Urinary bladder (tissue), 4 donors: ENCODE results near the gene BTBD2. TPM values are rescaled to one million over a fixed set of nuclear protein-coding genes. Genes with fewer than 3 reads are reported as not detected.
A peak's percentile ranks its signal among the peaks of the same experiment; 100 is the strongest.

Source experiments
- DNase-seq: peaks from one replicate; pipeline ENCODE4 v3.0.0-alpha.2; 2015; ENCODE audit errors: extremely low spot score
- H3K27ac ChIP-seq: one replicate; pipeline ENCODE4 v1.5.1; 2013; ENCODE audit warnings: low read depth, mild to moderate bottlenecking, moderate library complexity
- H3K36me3 ChIP-seq: one replicate; pipeline ENCODE4 v1.6.1; 2013; ENCODE audit warnings: mild to moderate bottlenecking, moderate library complexity; ENCODE audit not compliant: insufficient read depth
- H3K4me1 ChIP-seq: one replicate; pipeline ENCODE4 v1.6.1; 2013; ENCODE audit warnings: mild to moderate bottlenecking, moderate library complexity; ENCODE audit not compliant: insufficient read depth
- H3K4me3 ChIP-seq: one replicate; pipeline ENCODE4 v1.5.1; 2013; ENCODE audit warnings: low read depth, low read length
- WGBS: extraction: QIAGEN DNeasy Blood & Tissue Kit; methylation state at CpG from one replicate; pipeline ENCODE4 v1.1.7; 2013; 5-methylcytosine and 5-hydroxymethylcytosine counted together
- polyA plus RNA-seq: library from polyadenylated mRNA; stranded (reverse); fragments of 200-250 nt; gene quantifications from one replicate; pipeline ENCODE4 v1.2.3, GENCODE V29; 2013
- total RNA-seq: library from RNA; depleted of rRNA; stranded (reverse); fragments of >200 nt; gene quantifications from one replicate; pipeline ENCODE4 v1.2.3, GENCODE V29; 2014
- donor health status: healthy with polysubstance abuse.
- donor health status: healthy.

The BTBD2 gene
- total and polyA plus RNA-seq, 2 donors: 38.0 to 83.0 TPM

DNA sequence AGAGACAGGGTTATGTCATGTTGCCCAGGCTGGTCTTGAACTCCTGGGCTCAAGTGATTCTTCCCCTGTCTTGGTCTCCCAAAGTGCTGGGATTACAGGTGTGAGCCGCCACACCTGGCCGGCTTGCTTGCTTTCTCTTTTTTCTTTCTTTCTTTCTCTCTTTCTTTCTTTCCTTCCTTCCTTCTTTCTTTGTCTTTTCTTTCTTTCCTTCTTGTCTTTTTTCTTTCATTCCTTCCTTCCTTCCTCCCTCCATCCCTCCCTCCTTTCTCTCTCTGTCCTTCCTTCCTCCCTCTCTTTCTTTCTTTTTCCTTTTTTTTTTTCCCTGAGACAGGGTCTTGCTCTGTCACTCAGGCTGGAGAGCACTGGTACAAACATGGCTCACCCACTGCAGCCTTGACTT, 6.8 kb upstream of the BTBD2 start:
- Histone ChIP-seq H3K27ac (no peak overlapping the region), H3K4me3 (no peak overlapping the region), H3K36me3 (no peaks in the 10 kb centered on the region), H3K4me1 (no peaks in the 10 kb centered on the region)
- 93% methylated on average over 2 of the region's 2 CpGs for WGBS
- no peak for DNase-seq

- Histone ChIP-seq H3K4me3 (no peak overlapping the region), H3K36me3 (no peaks in the 10 kb centered on the region), H3K27ac (no peak overlapping the region), H3K4me1 (no peaks in the 10 kb centered on the region)
- no peak for DNase-seq
- WGBS: 75% methylated on average over 4 of the region's 4 CpGs
Observed at GRCh38 chr19:2021453-2022140, 6.1 kb upstream of the BTBD2 start.

- Histone ChIP-seq H3K36me3 (no peaks in the 10 kb centered on the region), H3K4me3 (no peak overlapping the region), H3K27ac (no peak overlapping the region), H3K4me1 (no peaks in the 10 kb centered on the region)
- 96% methylated on average over 13 of the region's 13 CpGs for WGBS
- no peak for DNase-seq
Observed at GRCh38 chr19:2018752-2019151, 3.2 kb upstream of the BTBD2 start.

DNA sequence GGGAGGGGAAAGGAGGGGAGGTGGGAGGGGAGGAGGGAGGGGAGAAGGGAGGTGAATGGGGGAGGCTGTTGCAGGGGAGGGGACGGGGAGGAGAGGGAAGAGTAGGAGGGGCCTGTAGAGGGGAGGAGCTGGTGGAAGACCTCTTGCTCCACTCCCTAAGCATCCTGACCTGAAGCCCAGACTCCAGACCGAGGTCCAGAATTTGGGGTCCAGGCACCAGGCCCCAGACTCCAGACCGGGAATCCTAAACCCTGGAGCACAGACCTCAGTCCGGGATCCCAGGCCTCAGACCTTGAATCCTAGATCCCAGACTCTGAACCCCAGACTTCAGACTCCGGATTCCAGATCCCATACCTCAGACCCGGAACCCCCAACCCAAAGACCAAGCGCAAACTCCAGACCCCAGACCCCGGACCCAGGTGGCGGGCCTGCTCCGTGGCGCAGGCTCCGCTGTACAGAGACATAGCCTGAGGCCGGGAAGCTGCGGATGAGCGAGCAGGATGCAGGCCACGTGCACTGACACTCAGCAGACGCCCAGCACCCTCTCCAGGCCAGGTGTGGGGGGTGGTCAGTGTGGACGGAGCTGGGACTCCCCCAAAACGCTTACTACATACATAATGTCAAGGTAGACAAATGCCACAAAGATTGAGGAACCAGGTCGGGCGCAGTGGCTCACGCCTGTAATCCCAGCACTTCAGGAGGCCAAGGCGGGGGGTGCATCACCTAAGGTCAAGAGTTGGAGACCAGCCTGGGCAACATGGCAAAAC, 710 bp upstream of the BTBD2 start:
- 68% methylated on average over 23 of the region's 23 CpGs for WGBS
- no peak overlapping the region for H3K4me3 ChIP-seq
- H3K27ac ChIP-seq: peak overlapping the region; percentile 31
- H3K36me3 ChIP-seq: no peaks in the 10 kb centered on the region
- DNase-seq: peak; percentile 26
- H3K4me1 ChIP-seq: no peaks in the 10 kb centered on the region

- H3K36me3 ChIP-seq: no peaks in the 10 kb centered on the region
- H3K27ac ChIP-seq: peak overlapping the region; percentile 73
- H3K4me3 ChIP-seq: peak overlapping the region; percentile 96
- DNase-seq: no peak
- WGBS: 7% methylated on average over 74 of the region's 74 CpGs
- H3K4me1 ChIP-seq: no peaks in the 10 kb centered on the region
Observed at GRCh38 chr19:2014731-2015607, 545 bp downstream of the BTBD2 start.

GRCh38 chr19:2014131-2014571, 1.4 kb downstream of the BTBD2 start:
- DNase-seq: no peak
- H3K36me3 ChIP-seq: no peaks in the 10 kb centered on the region
- H3K4me3 ChIP-seq: no peak overlapping the region
- 63% methylated on average over 5 of the region's 5 CpGs for WGBS
- no peaks in the 10 kb centered on the region for H3K4me1 ChIP-seq
- H3K27ac ChIP-seq: no peak overlapping the region

DNA sequence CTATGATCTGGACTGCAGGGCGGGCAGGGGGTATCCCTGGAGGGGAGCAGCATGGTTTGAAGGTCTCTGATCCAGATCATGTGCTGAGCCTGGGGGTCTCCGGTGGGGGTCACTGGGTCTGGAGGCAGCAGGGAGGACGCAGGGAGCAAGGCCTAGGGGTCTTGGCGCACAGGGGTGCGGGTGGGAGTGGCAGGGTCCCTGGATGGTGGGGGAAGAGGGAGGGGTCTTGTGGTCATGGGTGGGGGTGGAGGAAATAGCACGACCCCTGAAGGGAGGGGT, 1.9 kb downstream of the BTBD2 start:
- no peaks in the 10 kb centered on the region for H3K36me3 ChIP-seq
- H3K4me1 ChIP-seq: no peaks in the 10 kb centered on the region
- no peak overlapping the region for H3K4me3 ChIP-seq
- DNase-seq: no peak
- H3K27ac ChIP-seq: no peak overlapping the region
- WGBS: 85% methylated on average over 6 of the region's 6 CpGs

DNA sequence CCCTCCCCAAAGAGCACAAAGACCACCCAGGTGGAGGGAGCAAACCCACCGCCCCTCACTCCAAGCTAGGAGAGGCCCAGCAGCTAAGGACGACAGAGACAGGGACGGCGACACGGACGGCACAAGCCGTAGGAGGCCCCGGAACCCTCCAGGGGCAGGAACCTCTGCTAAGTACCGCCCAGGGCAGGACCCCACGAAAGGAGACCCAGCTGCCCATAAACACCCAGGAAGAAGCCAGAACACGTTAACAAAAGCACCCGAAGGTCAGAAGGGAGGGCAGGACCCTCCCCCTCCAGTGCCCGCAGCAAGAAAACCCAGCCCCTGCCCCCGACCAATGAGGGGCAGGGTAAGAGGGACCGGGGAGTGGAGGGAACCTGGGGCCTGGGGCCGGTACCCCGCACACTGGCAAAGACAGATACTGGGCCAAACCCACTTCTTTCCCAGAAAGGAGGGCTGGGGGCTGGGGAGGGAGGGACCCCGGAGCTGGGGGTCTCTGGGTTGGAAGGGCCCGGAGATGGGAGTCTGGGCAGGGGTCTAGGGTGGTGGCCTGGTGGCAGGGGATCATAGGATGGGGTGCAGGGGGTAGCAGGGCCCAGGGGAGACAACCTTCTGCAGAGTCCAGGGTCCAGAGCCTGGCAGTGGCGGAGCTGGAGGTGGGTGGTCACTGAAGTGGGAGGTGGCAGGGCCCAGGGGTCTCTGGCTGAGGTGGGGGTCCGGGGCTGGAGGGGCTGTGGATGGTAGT, 2.4 kb downstream of the BTBD2 start:
- 85% methylated on average over 21 of the region's 21 CpGs for WGBS
- Histone ChIP-seq H3K27ac (no peak overlapping the region), H3K4me1 (no peaks in the 10 kb centered on the region), H3K36me3 (no peaks in the 10 kb centered on the region), H3K4me3 (no peak overlapping the region)
- DNase-seq: no peak

DNA sequence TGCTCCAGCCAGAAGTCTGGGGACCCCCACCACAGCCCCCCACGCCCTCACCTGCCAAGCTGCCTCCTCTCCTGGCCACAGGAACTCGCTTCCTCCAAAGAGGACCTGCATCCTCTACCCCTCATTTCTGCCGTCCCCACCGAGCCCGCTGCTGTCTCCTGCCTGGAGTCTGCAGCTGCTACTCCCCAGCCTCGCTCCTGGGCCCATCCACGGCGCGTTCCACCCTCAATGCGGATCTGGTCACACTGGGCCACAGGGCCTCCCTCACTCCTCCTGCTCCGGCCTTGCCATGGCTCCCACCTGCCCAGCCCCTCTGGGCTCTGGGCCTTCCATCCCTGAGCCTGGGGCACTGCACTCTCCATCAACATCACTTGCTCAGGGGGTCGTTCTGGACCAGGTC, 4.3 kb downstream of the BTBD2 start:
- 95% methylated on average over 12 of the region's 12 CpGs for WGBS
- DNase-seq: no peak

GRCh38 chr19:2010135-2010668, 5.3 kb downstream of the BTBD2 start:
- no peaks in the 10 kb centered on the region for H3K36me3 ChIP-seq
- H3K4me1 ChIP-seq: no peaks in the 10 kb centered on the region
- DNase-seq: no peak
- 93% methylated on average over 20 of the region's 20 CpGs for WGBS
- no peak overlapping the region for H3K27ac ChIP-seq
- H3K4me3 ChIP-seq: no peak overlapping the region

More for the DNA sequence above, 4.3 kb downstream of the BTBD2 start:
- no peak overlapping the region for H3K4me3 ChIP-seq
- H3K4me1 ChIP-seq: no peaks in the 10 kb centered on the region
- H3K27ac ChIP-seq: no peak overlapping the region
- H3K36me3 ChIP-seq: no peaks in the 10 kb centered on the region

- Histone ChIP-seq H3K4me1 (no peaks in the 10 kb centered on the region), H3K4me3 (no peak overlapping the region), H3K36me3 (no peaks in the 10 kb centered on the region), H3K27ac (no peak overlapping the region)
- 92% methylated on average over 4 of the region's 4 CpGs for WGBS
- no peak for DNase-seq
Observed at GRCh38 chr19:2003874-2004273, 11.6 kb downstream of the BTBD2 start.

DNA sequence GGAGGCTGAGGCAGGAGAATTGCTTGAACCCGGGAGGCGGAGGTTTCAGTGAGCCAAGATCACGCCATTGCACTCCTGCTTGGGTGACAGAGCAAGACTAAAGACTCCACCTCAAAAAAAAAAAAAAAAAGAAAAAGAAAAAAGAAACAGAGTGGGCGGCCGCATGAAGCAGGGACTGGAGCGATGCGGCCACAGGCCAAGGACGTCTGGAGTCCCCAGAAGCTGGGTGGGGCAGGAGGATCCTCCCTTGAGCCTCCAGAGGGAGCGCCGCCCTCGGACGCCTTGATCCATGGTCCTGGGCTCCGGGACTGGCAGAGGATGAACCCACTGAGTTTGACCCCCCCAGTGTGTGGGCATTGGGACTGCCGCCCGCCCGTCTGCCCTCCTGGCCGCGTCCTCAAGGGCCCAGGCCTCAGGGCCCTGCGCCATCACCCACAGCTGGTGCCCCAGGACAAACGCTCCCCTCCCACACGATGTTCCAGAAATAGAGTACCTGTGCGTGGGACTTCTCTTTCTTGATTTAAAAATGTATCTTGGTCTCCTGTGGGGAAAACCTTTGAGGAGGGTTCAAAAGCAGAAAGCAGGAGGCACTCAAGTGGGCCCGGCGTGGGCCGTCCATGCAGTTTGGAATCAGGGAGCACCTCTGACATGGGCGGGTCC, 15.5 kb downstream of the BTBD2 start:
- Histone ChIP-seq H3K36me3 (no peaks in the 10 kb centered on the region), H3K4me1 (no peaks in the 10 kb centered on the region), H3K27ac (no peak overlapping the region), H3K4me3 (no peak overlapping the region)
- DNase-seq: no peak
- WGBS: 87% methylated on average over 26 of the region's 26 CpGs
